ENCODE measurements around the gene CEP290.
"Not testable (repeated sequence)": the region's sequence is repeated elsewhere in the genome, so short reads cannot be mapped to it uniquely, and the experiment has no call there.

CEP290 gene

DNA sequence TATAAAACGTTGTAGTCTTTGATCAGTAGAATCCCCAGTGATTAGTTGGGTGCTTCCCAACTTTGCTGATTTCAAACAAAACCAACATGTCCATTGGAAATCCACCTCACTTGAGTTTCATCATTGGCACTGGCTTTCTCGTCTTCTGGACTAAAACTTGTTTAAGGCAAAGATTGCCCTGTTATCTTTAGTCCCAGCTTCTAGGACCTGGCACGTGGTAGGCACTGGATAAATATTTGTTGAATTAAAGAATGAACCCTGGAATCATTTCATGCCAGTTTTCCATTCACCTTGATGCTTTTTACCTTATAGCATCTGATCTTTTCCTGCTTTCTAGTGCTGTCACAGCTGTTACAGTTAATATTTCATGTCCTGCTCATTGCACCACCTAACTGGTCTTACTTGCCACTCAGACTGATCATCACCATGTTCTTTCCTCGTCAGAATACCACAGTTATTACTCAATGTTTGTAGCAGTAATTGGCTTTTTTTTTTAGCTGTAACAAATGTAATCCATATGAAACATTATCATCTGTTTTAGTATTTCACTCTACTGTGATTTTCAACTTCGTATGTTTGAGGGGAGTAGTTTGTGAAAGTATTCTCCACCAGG, 105.4 kb downstream of the CEP290 start:
- DNase-seq (ENCODE audit: low spot score), result no peak

DNA sequence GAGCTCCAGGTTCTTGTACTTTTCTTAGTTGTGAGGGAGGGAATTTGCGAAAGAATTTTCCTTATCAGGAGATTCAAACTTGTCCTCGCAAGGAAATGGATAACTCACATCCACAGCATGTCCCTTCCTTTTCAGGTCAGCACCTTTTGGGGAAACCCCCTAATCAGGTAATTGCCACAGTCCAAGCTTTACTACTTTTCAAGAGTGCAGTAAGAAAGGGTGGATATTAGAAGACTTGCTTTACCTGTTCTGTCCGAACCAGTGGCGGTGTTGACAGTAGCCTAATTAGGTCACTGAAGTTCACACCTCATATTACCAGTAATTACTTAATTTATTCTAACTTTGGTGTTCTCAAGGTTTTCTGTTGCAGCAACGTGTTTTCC, 106.0 kb downstream of the CEP290 start:
- DNase-seq (ENCODE audit: low spot score), result no peak

DNA sequence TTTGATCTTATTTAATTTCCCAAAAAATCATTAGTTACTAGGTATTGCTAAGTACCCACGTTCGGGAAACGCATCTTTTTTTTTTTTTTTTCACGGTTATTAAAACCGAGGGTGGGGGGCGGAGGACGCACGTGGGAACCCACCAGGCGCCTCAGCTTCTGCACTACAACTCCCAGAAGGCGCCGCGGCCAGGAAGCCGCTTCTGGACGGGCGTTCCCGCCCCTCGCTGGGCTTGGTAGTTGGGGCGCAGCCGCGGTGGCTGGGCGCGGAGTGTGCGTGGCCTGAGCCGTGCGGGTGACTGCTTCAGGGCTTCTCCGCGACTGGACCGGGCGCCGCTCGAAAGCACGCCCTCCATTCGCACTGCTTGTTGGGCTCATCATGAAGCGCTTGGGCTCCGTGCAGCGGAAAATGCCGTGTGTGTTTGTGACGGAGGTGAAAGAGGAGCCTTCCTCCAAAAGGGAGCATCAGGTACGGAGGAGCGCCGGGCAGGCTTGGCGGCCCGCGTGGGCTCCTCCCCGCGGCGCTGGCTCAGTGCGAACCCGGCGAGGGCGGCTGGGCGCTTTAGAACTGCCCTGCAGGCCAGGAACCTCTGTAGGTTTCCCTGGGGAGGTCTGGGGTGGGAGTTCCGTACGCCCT, 106.5 kb downstream of the CEP290 start:
- DNase-seq (ENCODE audit: low spot score), result peak; percentile 82

DNA sequence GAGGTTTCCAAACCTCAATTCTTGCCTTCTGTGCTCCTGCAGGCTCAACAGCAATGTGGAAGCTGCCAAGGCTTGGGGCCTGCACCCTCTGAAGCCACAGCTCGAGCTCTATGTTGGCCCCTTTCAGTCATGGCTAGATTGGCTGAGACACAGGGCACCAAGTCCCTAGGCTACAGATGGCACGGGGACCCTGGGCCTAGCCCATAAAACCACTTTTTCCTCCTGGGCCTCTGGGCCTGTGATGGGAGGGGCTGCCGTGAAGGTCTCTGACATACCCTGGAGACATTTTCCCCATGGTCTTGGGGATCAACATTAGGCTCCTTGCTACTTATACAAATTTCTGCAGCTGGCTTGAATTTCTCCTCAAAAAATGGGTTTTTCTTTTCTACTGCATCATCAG, 110.7 kb downstream of the CEP290 start:
- DNase-seq (ENCODE audit: low spot score), result not testable (repeated sequence)

DNA sequence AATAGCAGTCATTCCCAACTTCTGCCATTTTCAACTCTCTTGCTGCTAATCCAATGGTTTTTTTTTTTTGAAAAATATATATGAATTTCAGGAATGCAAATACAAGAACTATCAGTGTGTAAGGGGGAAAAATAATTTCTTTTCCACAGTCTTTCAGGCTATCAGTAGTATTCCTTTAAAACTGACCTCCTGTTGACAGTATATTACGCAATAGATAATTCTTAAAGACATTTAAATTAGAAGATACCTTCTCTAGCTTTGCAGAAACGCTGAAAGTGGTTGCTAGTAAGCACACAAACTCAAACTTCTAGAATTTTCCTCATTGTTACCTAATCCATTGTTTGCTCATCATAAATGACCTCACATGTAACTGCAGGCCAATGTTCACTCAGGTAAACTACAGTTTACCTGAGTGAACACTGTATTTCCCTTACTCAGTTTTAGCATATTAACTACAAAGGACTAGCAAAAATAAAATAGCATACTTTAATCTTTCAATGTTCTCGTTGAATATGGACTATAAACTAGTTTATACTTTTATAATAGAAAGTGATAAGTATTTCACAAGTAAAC, 112.7 kb downstream of the CEP290 start, which contains the start of gene C12orf50:
Gene C12orf50 (minus strand): TSS at position 309 of the 573 bp plus-strand sequence. CDS start 2,439 bp downstream, outside the sequence.
- DNase-seq (ENCODE audit: low spot score), result no peak

DNA sequence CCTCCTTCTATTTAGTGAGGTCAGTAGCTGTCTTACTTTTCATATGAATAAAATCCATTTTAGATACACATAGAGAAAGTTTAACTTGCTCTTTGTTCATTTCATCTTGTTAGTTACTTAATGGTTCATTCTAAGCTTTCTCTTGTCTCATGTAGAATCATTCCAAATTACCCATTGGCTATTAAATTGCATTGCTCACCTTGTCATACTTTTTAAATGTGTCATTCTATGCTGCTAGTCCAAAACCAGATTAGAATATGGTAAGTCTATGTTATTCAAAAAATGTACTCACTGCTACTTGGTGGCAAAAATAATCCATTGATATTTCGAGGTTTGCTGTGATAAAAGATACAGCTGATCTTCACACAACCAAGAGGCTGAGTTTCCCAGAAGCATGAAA, 115.7 kb downstream of the CEP290 start:
- DNase-seq (ENCODE audit: low spot score), result no peak

DNA sequence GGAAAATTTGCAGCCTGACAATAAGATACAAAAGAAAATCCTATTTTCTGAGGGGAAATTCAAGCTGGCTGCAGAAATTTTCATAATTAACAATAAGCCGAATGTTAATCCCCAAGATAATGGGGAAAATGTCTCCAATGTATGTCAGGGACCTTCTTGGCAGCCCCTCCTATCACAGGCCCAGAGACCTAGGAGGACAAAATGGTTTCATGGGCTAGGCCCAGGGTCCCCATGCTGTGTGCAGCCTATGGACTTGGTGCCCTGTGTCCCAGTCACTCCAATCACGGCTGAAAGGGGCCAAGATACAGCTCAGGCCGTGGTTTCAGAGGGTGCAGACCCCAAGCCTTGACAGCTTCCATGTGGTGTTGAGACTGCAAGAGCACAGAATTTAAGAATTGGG, 123.9 kb downstream of the CEP290 start:
- no peak for DNase-seq (ENCODE audit: low spot score)

DNA sequence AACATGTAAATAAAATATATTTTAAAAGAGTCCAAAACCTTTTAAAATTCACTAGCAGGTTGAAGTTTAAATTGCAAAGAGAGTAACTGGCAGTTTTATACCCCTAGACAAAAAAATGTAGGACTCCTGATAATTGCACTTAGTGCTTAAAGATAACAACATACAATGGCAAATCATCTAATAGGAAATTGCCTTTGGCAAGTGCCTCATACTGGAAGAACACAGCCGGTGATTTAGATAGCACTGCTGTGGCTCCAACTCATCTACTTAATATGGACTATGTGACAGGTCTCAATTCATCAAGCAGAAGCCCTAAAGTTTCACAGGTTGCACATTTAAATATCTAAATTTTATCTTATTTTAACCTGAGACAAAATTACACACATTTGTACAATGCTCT, 126.1 kb downstream of the CEP290 start:
- DNase-seq (ENCODE audit: low spot score), result no peak

DNA sequence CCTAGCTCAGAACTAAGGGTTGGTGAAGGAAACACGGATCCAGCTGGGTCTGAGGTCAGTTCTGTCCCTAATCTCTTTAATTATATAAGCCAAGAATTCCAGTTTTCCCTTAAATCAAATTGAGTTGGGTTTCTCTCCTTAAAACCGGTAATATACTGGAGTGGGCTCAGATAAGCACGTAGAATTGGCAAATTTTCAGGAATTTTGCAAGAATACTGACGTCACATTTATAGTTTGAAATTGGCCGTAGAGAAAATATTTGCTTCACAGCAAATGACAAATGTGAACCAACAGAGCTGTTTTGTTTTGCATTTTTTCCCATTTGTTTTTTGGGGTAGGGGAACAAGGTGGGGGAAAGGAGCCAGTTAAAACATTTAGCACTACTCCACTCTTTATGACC, 130.1 kb downstream of the CEP290 start:
- DNase-seq (ENCODE audit: low spot score), result no peak

DNA sequence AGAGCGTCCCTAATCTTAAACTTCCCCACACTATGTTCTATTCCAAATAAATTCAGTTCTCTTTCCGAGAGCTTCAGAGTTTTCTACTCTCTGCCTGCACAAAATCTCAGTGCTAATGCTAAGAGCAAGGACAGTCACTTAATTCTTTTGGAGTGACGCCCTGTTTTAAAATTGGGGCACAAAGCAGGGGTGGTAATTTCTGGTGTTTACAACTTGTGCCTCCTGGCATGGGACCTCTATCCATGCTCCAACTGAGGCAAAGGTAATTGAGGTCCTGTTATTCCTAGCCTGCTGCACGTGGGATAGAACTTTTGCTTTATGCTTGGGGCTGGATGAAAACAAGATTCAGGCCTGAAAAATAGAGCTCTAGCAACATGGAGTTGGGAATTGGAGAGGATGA, 135.5 kb downstream of the CEP290 start:
- no peak for DNase-seq (ENCODE audit: low spot score)

DNA sequence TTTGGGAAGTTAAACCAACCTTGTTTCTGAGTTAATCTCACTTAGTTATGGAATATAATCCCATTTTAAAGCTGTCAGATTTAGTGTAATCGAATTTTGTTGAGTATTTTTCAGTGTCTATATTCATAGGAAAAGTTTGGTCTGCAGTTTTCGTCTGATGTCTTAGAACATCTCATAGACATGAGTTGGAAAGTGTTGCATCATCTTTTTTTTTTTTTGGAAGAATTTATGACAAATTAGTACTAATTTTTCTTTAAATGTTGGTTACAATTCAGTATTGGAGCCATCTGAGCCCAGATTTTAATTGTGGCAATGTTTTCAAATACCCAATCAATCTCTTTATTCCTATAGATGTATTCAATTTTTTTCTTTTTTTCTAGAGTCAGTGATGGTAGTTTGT, 140.6 kb downstream of the CEP290 start:
- no peak for DNase-seq (ENCODE audit: low spot score)

Data from CD4-positive, alpha-beta T cell treated with Interleukin-2 at 100 ng/mL for 4 hours (primary cell).